Endothelial cell of umbilical vein (primary cell): ENCODE measurements around the gene MAP1B. TPM values are rescaled to one million over a fixed set of nuclear protein-coding genes. Genes with fewer than 3 reads are reported as not detected.

Experiments
- BruUV-seq: library from RNA; stranded (reverse); fragments of 400-500 nt; replicated peaks from 2 replicates; lab custom pipeline; 2021; lab: Mats Ljungman, UMichigan
- CTCF ChIA-PET: fragments of 300-600, 350-600 bp; sonication (Branson Sonifier 250); formaldehyde crosslinking; loops from one replicate; lab custom pipeline; 2021; ENCODE audit warnings: antibody characterized with exemption, inconsistent platforms; lab: Charles Lee
- POLR2A ChIA-PET: fragments of 300-600, 350-600 bp; sonication (Branson Sonifier 250); formaldehyde crosslinking; loops from one replicate; lab custom pipeline; 2021; ENCODE audit warnings: antibody characterized with exemption, inconsistent platforms; lab: Charles Lee
- DNase-seq: peaks from one replicate; pipeline ENCODE4 v3.0.0-alpha.2; 2011; ENCODE audit warnings: low read depth, low spot score
- FAIRE-seq: peaks from 2 replicates; lab custom pipeline; 2011; peaks lifted over from hg19 to GRCh38; lab: Jason Lieb, UNC
- H2AFZ ChIP-seq: 2 replicates; pipeline ENCODE4 v1.6.0; 2012; ENCODE audit warnings: low read depth, low read length, control low read depth, inconsistent platforms
- H3K27ac ChIP-seq: 2 replicates; pipeline ENCODE4 v1.5.1; 2011; ENCODE audit warnings: low read depth, mild to moderate bottlenecking, control low read depth, low read length, moderate library complexity; ENCODE audit not compliant: insufficient read depth
- H3K27me3 ChIP-seq, 2 experiments: 2 replicates each; pipeline versions ENCODE4 v1.6.0 to v1.6.1; 2011; ENCODE audit warnings: low read length in 2 of 2, mixed read lengths in 1 of 2; ENCODE audit not compliant: control insufficient read depth in 2 of 2, insufficient read depth in 2 of 2
- H3K36me3 ChIP-seq, 2 experiments: 2 replicates in 1 of 2; 3 replicates in 1 of 2; pipeline ENCODE4 v1.5.1; 2011; ENCODE audit warnings: low read length in 2 of 2, mild to moderate bottlenecking in 1 of 2, moderate library complexity in 1 of 2; ENCODE audit not compliant: control insufficient read depth in 2 of 2, insufficient read depth in 2 of 2; ENCODE audit errors: extremely low read depth in 1 of 2
- H3K4me1 ChIP-seq: 3 replicates; pipeline ENCODE4 v1.5.1; 2011; ENCODE audit warnings: mild to moderate bottlenecking, low read length; ENCODE audit not compliant: control insufficient read depth, insufficient read depth; ENCODE audit errors: extremely low read depth
- H3K4me2 ChIP-seq: 2 replicates; pipeline ENCODE4 v1.6.1; 2011; ENCODE audit warnings: low read length, control low read depth, mixed read lengths; ENCODE audit not compliant: insufficient read depth
- H3K4me3 ChIP-seq, 3 experiments: fragments of 200-600 bp in 1 of 3; sonication (generic), shearing (Covaris generic) in 1 of 3; replicated peaks in 1 of 3; 2 replicates each; pipeline ENCODE4 v1.5.1; 2011 to 2016; ENCODE audit warnings: control low read depth in 3 of 3, low read length in 3 of 3, mild to moderate bottlenecking in 2 of 3, inconsistent platforms in 1 of 3, low read depth in 1 of 3, moderate library complexity in 1 of 3; ENCODE audit not compliant: insufficient read depth in 1 of 3
- H3K79me2 ChIP-seq: 2 replicates; pipeline ENCODE4 v1.6.0; 2012; ENCODE audit warnings: low read length, inconsistent platforms; ENCODE audit not compliant: control insufficient read depth, insufficient read depth
- H3K9ac ChIP-seq: replicated peaks from 2 replicates; pipeline ENCODE3; 2011; ENCODE audit warnings: low read length, control low read depth; ENCODE audit not compliant: insufficient read depth; ENCODE audit errors: extremely low read depth
- H3K9me1 ChIP-seq: replicated peaks from 3 replicates; pipeline ENCODE4 v1.6.0; 2011; ENCODE audit warnings: mild to moderate bottlenecking, low read length; ENCODE audit not compliant: control insufficient read depth, insufficient read depth; ENCODE audit errors: extremely low read depth
- H3K9me3 ChIP-seq: replicated peaks from 2 replicates; pipeline ENCODE4 v1.5.1; 2012; ENCODE audit warnings: low read length, inconsistent platforms; ENCODE audit not compliant: control insufficient read depth, insufficient read depth
- H4K20me1 ChIP-seq: replicated peaks from 2 replicates; pipeline ENCODE3; 2011; ENCODE audit warnings: mild to moderate bottlenecking, low read length; ENCODE audit not compliant: control insufficient read depth, insufficient read depth; ENCODE audit errors: extremely low read depth
- EZH2 ChIP-seq: IDR thresholded peaks from 2 replicates; pipeline ENCODE4 v1.6.1; 2012; ENCODE audit warnings: borderline replicate concordance, low read depth, mild to moderate bottlenecking, moderate library complexity, low read length, inconsistent platforms; ENCODE audit not compliant: severe bottlenecking
- FOS ChIP-seq: IDR thresholded peaks from 2 replicates; pipeline ENCODE4 v1.6.1; 2011; ENCODE audit warnings: mild to moderate bottlenecking, low read length, moderate library complexity, borderline replicate concordance; ENCODE audit not compliant: insufficient read depth
- GATA2 ChIP-seq: IDR thresholded peaks from 2 replicates; pipeline ENCODE4 v1.7.0; 2011; ENCODE audit warnings: low read depth, mild to moderate bottlenecking, moderate library complexity, mixed read lengths, low read length; ENCODE audit not compliant: insufficient read length, insufficient read depth
- JUN ChIP-seq: IDR thresholded peaks from 2 replicates; pipeline ENCODE4 v1.6.1; 2011; ENCODE audit warnings: borderline replicate concordance, low read depth; ENCODE audit not compliant: insufficient read length, insufficient read depth
- MYC ChIP-seq: IDR thresholded peaks from one replicate; pipeline ENCODE4 v1.6.1; 2011; ENCODE audit warnings: mild to moderate bottlenecking, low read depth, low read length
- POLR2A ChIP-seq: IDR thresholded peaks from 2 replicates; pipeline ENCODE4 v1.6.1; 2012; ENCODE audit warnings: low read depth, mild to moderate bottlenecking, control low read depth, low read length
- POLR2AphosphoS5 ChIP-seq: IDR thresholded peaks from 2 replicates; pipeline ENCODE4 v1.6.1; 2012; ENCODE audit warnings: low read depth, mild to moderate bottlenecking, control low read depth, low read length, moderate library complexity; ENCODE audit not compliant: insufficient read depth
- dilution Hi-C: fragments of 300-500 bp; cut with MboI; formaldehyde crosslinking; loops from one replicate; pipeline ENCODE4 v1.15.0; 2019; ENCODE audit warnings: low sequenced_read_pairs; ENCODE audit not compliant: extremely low pct_ligation_motif_present
- intact Hi-C: fragments of 100-400 bp; cut with micrococcal nuclease; formaldehyde crosslinking; loops from one replicate; pipeline ENCODE4 v1.10.0; 2022
- polyA plus RNA-seq, 4 experiments: library from polyadenylated mRNA; depleted of rRNA in 3 of 4; stranded (reverse) in 3 of 4; unstranded in 1 of 4; fragments of >200 nt; gene quantifications; 2 replicates each; pipeline versions ENCODE4 v1.2.1 to v1.2.3, GENCODE V29; 2011 to 2012; ENCODE audit warnings: missing spikeins in 1 of 4
- total RNA-seq: library from RNA; stranded (reverse); gene quantifications from 2 replicates; pipeline ENCODE4 v1.2.3, GENCODE V29; 2021
- TF ChIP-seq, protein P1 (sequence below): IDR thresholded peaks from 2 replicates; pipeline ENCODE4 v1.6.1; 2011; ENCODE audit not compliant: insufficient read depth, insufficient read length
- TF ChIP-seq, protein P2 (sequence below), 2 donors: IDR thresholded peaks; 1 replicate in 1 of 2; 2 replicates in 1 of 2; pipeline ENCODE4 v1.5.1; 2011; ENCODE audit warnings: low read length in 2 of 2, mild to moderate bottlenecking in 2 of 2, moderate library complexity in 2 of 2, control low read depth in 1 of 2, inconsistent platforms in 1 of 2, low read depth in 1 of 2; ENCODE audit not compliant: insufficient read depth in 1 of 2; ENCODE audit errors: extremely low read depth in 1 of 2

The MAP1B gene
- total and polyA plus RNA-seq, 2 donors (not counting 3 experiments of a cell fraction or from before 2014, with no cell fraction given): 55.9 to 263 TPM

GRCh38 chr5:72125271-72125940, 18.1 kb downstream of the MAP1B start:
- no peak overlapping the region for H2AFZ ChIP-seq
- H3K27ac ChIP-seq: no peak overlapping the region
- H3K4me2 ChIP-seq: no peak overlapping the region
- CTCF ChIA-PET: interaction anchor here (0.9 to 1.1 kb wide), 3 partner anchors 11 to 343 kb away, joined by 3 to 4 read pairs (median 3); no protein-coding TSS in a partner anchor
- DNase-seq (no peak), FAIRE-seq (no peak)
- POLR2A ChIA-PET: no interaction called here
- dilution Hi-C loops (no loop called here), intact Hi-C loops (no loop called here)
- no peaks in the 10 kb centered on the region for H3K9me3 ChIP-seq
- H4K20me1 ChIP-seq: no peaks in the 10 kb centered on the region
- peaks cover 14% of the 10 kb centered on the region for H3K4me1 ChIP-seq
- no peaks in the 10 kb centered on the region for H3K27me3 ChIP-seq
- H3K9me1 ChIP-seq: no peaks in the 10 kb centered on the region
- H3K36me3 ChIP-seq: peaks cover 10 to 18% of the 10 kb centered on the region in 2 experiments
- H3K4me3 ChIP-seq: no peak overlapping the region
- H3K9ac ChIP-seq: no peak overlapping the region
- TF ChIP-seq GATA2: no peak
- TF ChIP-seq JUN: no peak
- no peak for TF ChIP-seq EZH2
- no peak for TF ChIP-seq MYC
- no peak for TF ChIP-seq POLR2A
- TF ChIP-seq, protein P1, sequence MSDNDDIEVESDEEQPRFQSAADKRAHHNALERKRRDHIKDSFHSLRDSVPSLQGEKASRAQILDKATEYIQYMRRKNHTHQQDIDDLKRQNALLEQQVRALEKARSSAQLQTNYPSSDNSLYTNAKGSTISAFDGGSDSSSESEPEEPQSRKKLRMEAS: no peak
- TF ChIP-seq POLR2AphosphoS5: no peak
- TF ChIP-seq, protein P2, sequence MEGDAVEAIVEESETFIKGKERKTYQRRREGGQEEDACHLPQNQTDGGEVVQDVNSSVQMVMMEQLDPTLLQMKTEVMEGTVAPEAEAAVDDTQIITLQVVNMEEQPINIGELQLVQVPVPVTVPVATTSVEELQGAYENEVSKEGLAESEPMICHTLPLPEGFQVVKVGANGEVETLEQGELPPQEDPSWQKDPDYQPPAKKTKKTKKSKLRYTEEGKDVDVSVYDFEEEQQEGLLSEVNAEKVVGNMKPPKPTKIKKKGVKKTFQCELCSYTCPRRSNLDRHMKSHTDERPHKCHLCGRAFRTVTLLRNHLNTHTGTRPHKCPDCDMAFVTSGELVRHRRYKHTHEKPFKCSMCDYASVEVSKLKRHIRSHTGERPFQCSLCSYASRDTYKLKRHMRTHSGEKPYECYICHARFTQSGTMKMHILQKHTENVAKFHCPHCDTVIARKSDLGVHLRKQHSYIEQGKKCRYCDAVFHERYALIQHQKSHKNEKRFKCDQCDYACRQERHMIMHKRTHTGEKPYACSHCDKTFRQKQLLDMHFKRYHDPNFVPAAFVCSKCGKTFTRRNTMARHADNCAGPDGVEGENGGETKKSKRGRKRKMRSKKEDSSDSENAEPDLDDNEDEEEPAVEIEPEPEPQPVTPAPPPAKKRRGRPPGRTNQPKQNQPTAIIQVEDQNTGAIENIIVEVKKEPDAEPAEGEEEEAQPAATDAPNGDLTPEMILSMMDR (IDR thresholded peaks at IDR 0.05; ENCODE audit: extremely low read depth in 1 of 2, insufficient read depth in 1 of 2, low read depth in 1 of 2, low read length in 2 of 2): no peak
- no peak for TF ChIP-seq FOS
- H3K79me2 ChIP-seq: peaks cover 88% of the 10 kb centered on the region
- no TSS peak for BruUV-seq
